ENCODE results near the gene PRKCZ. TPM values are rescaled to one million over a fixed set of nuclear protein-coding genes. Genes with fewer than 3 reads are reported as not detected.
"Not testable (repeated sequence)": the region's sequence is repeated elsewhere in the genome, so short reads cannot be mapped to it uniquely, and the experiment has no call there.

The PRKCZ gene
- total RNA-seq, 1 experiment from 2014 or later = 56.8 TPM

DNA sequence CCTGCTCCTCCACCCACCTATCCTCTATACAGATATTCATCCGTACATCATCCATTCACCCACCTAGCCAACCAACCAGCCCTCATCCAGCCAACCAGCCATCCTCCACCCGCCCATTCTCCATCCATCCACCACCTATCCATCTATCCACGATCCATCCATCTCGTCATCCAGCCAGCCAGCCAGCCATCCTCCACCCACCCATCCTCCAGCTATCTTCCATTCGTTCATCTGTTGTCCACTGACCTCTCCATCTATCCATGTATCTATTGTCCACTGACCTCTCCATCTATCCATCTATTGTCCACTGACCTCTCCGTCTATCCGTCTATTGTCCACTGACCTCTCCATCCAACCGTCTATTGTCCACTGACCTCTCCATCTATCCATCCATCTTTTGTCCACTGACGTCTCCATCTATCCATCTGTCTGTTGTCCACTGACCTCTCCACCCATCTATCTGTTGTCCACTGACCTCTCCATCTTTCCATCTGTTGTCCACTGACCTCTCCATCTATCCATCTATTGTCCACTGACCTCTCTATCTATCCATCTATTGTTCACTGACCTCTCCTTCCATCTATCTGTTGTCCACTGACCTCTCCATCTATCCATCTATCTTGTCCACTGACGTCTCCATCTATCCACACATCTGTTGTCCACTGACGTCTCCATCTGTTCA is 96.8 kb downstream of the PRKCZ start:
- no peak overlapping the region for H3K27ac ChIP-seq (ENCODE audit: low read length)
- no peak for TF ChIP-seq EZH2phosphoT487 (IDR thresholded peaks at IDR 0.05; ENCODE audit: borderline replicate concordance, low read length)
- no peak for TF ChIP-seq EZH2 (IDR thresholded peaks at IDR 0.05; ENCODE audit: low read length, unreplicated experiment)
- TF ChIP-seq, protein P1, sequence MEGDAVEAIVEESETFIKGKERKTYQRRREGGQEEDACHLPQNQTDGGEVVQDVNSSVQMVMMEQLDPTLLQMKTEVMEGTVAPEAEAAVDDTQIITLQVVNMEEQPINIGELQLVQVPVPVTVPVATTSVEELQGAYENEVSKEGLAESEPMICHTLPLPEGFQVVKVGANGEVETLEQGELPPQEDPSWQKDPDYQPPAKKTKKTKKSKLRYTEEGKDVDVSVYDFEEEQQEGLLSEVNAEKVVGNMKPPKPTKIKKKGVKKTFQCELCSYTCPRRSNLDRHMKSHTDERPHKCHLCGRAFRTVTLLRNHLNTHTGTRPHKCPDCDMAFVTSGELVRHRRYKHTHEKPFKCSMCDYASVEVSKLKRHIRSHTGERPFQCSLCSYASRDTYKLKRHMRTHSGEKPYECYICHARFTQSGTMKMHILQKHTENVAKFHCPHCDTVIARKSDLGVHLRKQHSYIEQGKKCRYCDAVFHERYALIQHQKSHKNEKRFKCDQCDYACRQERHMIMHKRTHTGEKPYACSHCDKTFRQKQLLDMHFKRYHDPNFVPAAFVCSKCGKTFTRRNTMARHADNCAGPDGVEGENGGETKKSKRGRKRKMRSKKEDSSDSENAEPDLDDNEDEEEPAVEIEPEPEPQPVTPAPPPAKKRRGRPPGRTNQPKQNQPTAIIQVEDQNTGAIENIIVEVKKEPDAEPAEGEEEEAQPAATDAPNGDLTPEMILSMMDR (conservative IDR thresholded peaks at IDR 0.05; ENCODE audit: low read depth, low read length) = no peak
- intact Hi-C loops (cut with micrococcal nuclease) = no loop called here
- CTCF ChIA-PET = no interaction called here
- H2AFZ ChIP-seq (ENCODE audit: low read length) = no peak overlapping the region
- H3K4me1 ChIP-seq (ENCODE audit: insufficient read depth, low read length) = no peaks in the 10 kb centered on the region
- H3K4me3 ChIP-seq (ENCODE audit: low read length) = no peak overlapping the region
- H3K4me2 ChIP-seq (ENCODE audit: low read length) = no peak overlapping the region
- no peaks in the 10 kb centered on the region for H3K27me3 ChIP-seq (ENCODE audit: low read length)
- H3K79me2 ChIP-seq (ENCODE audit: low read length) = no peaks in the 10 kb centered on the region
- H3K9me2 ChIP-seq (replicated peaks; ENCODE audit: low read length) = no peaks in the 10 kb centered on the region
- no peaks in the 10 kb centered on the region for H3K9me3 ChIP-seq (ENCODE audit: low read length)
- no peaks in the 10 kb centered on the region for H4K20me1 ChIP-seq (ENCODE audit: low read length)
- no peak overlapping the region for H3K9ac ChIP-seq (ENCODE audit: low read length)
- BruUV-seq (replicated peaks) = no TSS peak
- H3F3A ChIP-seq (ENCODE audit: low read length, unreplicated experiment) = no peaks in the 10 kb centered on the region
- 0 out of 2 replicates have a peak, but pooled peaks cover 10% of the 10 kb centered on the region for H3K36me3 ChIP-seq (ENCODE audit: low read depth, low read length)
- DNase-seq = no peak
- POLR2A ChIA-PET (ENCODE audit: unreplicated experiment) = no interaction called here
- ATAC-seq = no peak

DNA sequence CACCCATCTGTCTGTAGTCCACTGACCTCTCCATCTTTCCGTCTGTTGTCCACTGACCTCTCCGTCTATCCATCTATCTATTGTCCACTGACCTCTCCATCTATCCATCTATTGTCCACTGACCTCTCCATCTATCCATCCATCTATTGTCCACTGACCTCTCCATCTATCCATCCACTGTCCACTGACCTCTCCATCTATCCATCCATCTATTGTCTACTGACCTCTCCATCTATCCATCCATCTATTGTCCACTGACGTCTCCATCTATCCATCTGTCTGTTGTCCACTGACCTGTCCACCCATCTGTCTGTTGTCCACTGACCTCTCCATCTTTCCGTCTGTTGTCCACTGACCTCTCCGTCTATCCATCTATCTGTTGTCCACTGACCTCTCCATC is 97.7 kb downstream of the PRKCZ start:
- CTCF ChIA-PET; POLR2A ChIA-PET (ENCODE audit: unreplicated experiment); H3K27me3 ChIP-seq (ENCODE audit: low read length); intact Hi-C loops (cut with micrococcal nuclease); H3K27ac ChIP-seq (ENCODE audit: low read length); BruUV-seq (replicated peaks); H3K79me2 ChIP-seq (ENCODE audit: low read length); H2AFZ ChIP-seq (ENCODE audit: low read length); H3K4me2 ChIP-seq (ENCODE audit: low read length); DNase-seq; H3K36me3 ChIP-seq (ENCODE audit: low read depth, low read length); H3F3A ChIP-seq (ENCODE audit: low read length, unreplicated experiment); H3K4me1 ChIP-seq (ENCODE audit: insufficient read depth, low read length); H3K4me3 ChIP-seq (ENCODE audit: low read length); H3K9me3 ChIP-seq (ENCODE audit: low read length); H3K9me2 ChIP-seq (replicated peaks; ENCODE audit: low read length); H3K9ac ChIP-seq (ENCODE audit: low read length); ATAC-seq; H4K20me1 ChIP-seq (ENCODE audit: low read length): not testable (repeated sequence)

DNA sequence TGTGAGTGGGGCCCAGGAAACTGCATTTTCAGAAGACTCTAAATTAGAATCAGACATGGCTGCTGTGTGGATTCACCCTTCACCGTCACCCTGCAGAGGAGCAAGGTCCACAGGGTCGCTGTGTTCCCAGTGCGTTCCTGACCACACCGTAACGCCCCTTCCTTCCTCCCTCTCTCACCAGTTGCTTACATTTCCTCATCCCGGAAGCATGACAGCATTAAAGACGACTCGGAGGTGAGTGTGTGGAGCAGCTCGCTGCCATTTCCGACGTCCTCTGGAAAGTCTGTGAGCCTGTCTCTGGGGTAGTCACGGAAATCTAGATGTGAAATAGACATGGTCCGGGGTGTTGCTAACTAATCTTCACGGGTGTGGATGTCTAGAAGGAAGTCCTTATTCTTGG is 98.5 kb downstream of the PRKCZ start:
- POLR2A ChIA-PET (ENCODE audit: unreplicated experiment) = no interaction called here
- no peak overlapping the region for H2AFZ ChIP-seq (ENCODE audit: low read length)
- no peaks in the 10 kb centered on the region for H3K9me3 ChIP-seq (ENCODE audit: low read length)
- H3F3A ChIP-seq (ENCODE audit: low read length, unreplicated experiment) = no peaks in the 10 kb centered on the region
- DNase-seq = no peak
- no peaks in the 10 kb centered on the region for H3K27me3 ChIP-seq (ENCODE audit: low read length)
- no peak overlapping the region for H3K4me2 ChIP-seq (ENCODE audit: low read length)
- H3K4me1 ChIP-seq (ENCODE audit: insufficient read depth, low read length) = no peaks in the 10 kb centered on the region
- H3K9ac ChIP-seq (ENCODE audit: low read length) = no peak overlapping the region
- 0 out of 2 replicates have a peak, but pooled peaks cover 12% of the 10 kb centered on the region for H3K36me3 ChIP-seq (ENCODE audit: low read depth, low read length)
- no peak overlapping the region for H3K27ac ChIP-seq (ENCODE audit: low read length)
- no peaks in the 10 kb centered on the region for H4K20me1 ChIP-seq (ENCODE audit: low read length)
- no peaks in the 10 kb centered on the region for H3K9me2 ChIP-seq (replicated peaks; ENCODE audit: low read length)
- H3K4me3 ChIP-seq (ENCODE audit: low read length) = no peak overlapping the region
- BruUV-seq (replicated peaks) = no TSS peak
- no peak for TF ChIP-seq EZH2phosphoT487 (IDR thresholded peaks at IDR 0.05; ENCODE audit: borderline replicate concordance, low read length)
- TF ChIP-seq, protein P1 (conservative IDR thresholded peaks at IDR 0.05; ENCODE audit: low read depth, low read length) = no peak
- CTCF ChIA-PET = no interaction called here
- no peak for ATAC-seq
- intact Hi-C loops (cut with micrococcal nuclease) = no loop called here
- no peaks in the 10 kb centered on the region for H3K79me2 ChIP-seq (ENCODE audit: low read length)

Measured in PC-3 (cell line).